ENCODE measurements around the gene AKNA.

The AKNA gene

GRCh38 chr9:114359801-114360200 lies 28.0 kb downstream of the AKNA start:
- Histone ChIP-seq H2AFZ (ENCODE audit: low read length) (no peak overlapping the region), H3K9ac (ENCODE audit: low read length) (no peak overlapping the region), H3K27me3 (replicated peaks; ENCODE audit: insufficient read depth, low read length) (no peaks in the 10 kb centered on the region), H3K9me3 (replicated peaks; ENCODE audit: insufficient read depth, low read length) (no peaks in the 10 kb centered on the region), H3K4me3 (ENCODE audit: low read length) (no peak overlapping the region), H3K4me1 (ENCODE audit: low read length) (peaks cover 16% of the 10 kb centered on the region), H3K79me2 (ENCODE audit: low read length) (peaks cover 68% of the 10 kb centered on the region), H3K27ac (ENCODE audit: low read length) (no peak overlapping the region), H4K20me1 (ENCODE audit: insufficient read depth, low read length) (no peaks in the 10 kb centered on the region), H3K36me3 (replicated peaks; ENCODE audit: insufficient read depth, low read length) (peaks cover 48% of the 10 kb centered on the region), H3K4me2 (ENCODE audit: low read depth, low read length) (no peak overlapping the region), H3F3A (ENCODE audit: insufficient read depth, low read length) (0 out of 2 replicates have a peak, but pooled peaks cover 5% of the 10 kb centered on the region), H3K9me2 (replicated peaks; ENCODE audit: insufficient read depth, low read length) (no peaks in the 10 kb centered on the region)
- TF ChIP-seq EZH2 (optimal IDR thresholded peaks at IDR 0.05; ENCODE audit: low read depth, low read length) (no peak), EZH2phosphoT487 (IDR thresholded peaks at IDR 0.05; ENCODE audit: low read length) (no peak)
- no peak for DNase-seq

GRCh38 chr9:114357911-114358328 lies 29.9 kb downstream of the AKNA start:
- H3K79me2 ChIP-seq (ENCODE audit: low read length): peaks cover 56% of the 10 kb centered on the region
- no peaks in the 10 kb centered on the region for H4K20me1 ChIP-seq (ENCODE audit: insufficient read depth, low read length)
- 0 out of 2 replicates have a peak, but pooled peaks cover 9% of the 10 kb centered on the region for H3F3A ChIP-seq (ENCODE audit: insufficient read depth, low read length)
- no peak for TF ChIP-seq CTCF (IDR thresholded peaks at IDR 0.05; ENCODE audit: low read length)
- no peak for TF ChIP-seq EZH2phosphoT487 (IDR thresholded peaks at IDR 0.05; ENCODE audit: low read length)
- TF ChIP-seq EZH2 (optimal IDR thresholded peaks at IDR 0.05; ENCODE audit: low read depth, low read length): no peak
- H3K4me2 ChIP-seq (ENCODE audit: low read depth, low read length): no peak overlapping the region
- H3K9me2 ChIP-seq (replicated peaks; ENCODE audit: insufficient read depth, low read length): no peaks in the 10 kb centered on the region
- peaks cover 45% of the 10 kb centered on the region for H3K36me3 ChIP-seq (replicated peaks; ENCODE audit: insufficient read depth, low read length)
- H3K27ac ChIP-seq (ENCODE audit: low read length): no peak overlapping the region
- no peak overlapping the region for H3K9ac ChIP-seq (ENCODE audit: low read length)
- DNase-seq: no peak
- H3K4me3 ChIP-seq (ENCODE audit: low read length): no peak overlapping the region
- no peak overlapping the region for H2AFZ ChIP-seq (ENCODE audit: low read length)
- no peaks in the 10 kb centered on the region for H3K27me3 ChIP-seq (replicated peaks; ENCODE audit: insufficient read depth, low read length)
- no peaks in the 10 kb centered on the region for H3K9me3 ChIP-seq (replicated peaks; ENCODE audit: insufficient read depth, low read length)
- no peaks in the 10 kb centered on the region for H3K4me1 ChIP-seq (ENCODE audit: low read length)

GRCh38 chr9:114357360-114357759 lies 30.4 kb downstream of the AKNA start:
- Histone ChIP-seq H3K4me3 (ENCODE audit: low read length) (no peak overlapping the region), H3K4me2 (ENCODE audit: low read depth, low read length) (no peak overlapping the region), H3K79me2 (ENCODE audit: low read length) (peaks cover 50% of the 10 kb centered on the region), H4K20me1 (ENCODE audit: insufficient read depth, low read length) (no peaks in the 10 kb centered on the region), H3F3A (ENCODE audit: insufficient read depth, low read length) (0 out of 2 replicates have a peak, but pooled peaks cover 9% of the 10 kb centered on the region), H3K9ac (ENCODE audit: low read length) (no peak overlapping the region), H3K27ac (ENCODE audit: low read length) (no peak overlapping the region), H3K27me3 (replicated peaks; ENCODE audit: insufficient read depth, low read length) (no peaks in the 10 kb centered on the region), H3K36me3 (replicated peaks; ENCODE audit: insufficient read depth, low read length) (peaks cover 42% of the 10 kb centered on the region), H3K4me1 (ENCODE audit: low read length) (no peaks in the 10 kb centered on the region), H2AFZ (ENCODE audit: low read length) (no peak overlapping the region), H3K9me2 (replicated peaks; ENCODE audit: insufficient read depth, low read length) (no peaks in the 10 kb centered on the region), H3K9me3 (replicated peaks; ENCODE audit: insufficient read depth, low read length) (no peaks in the 10 kb centered on the region)
- TF ChIP-seq EZH2 (optimal IDR thresholded peaks at IDR 0.05; ENCODE audit: low read depth, low read length) (no peak), CTCF (IDR thresholded peaks at IDR 0.05; ENCODE audit: low read length) (no peak), EZH2phosphoT487 (IDR thresholded peaks at IDR 0.05; ENCODE audit: low read length) (no peak)
- DNase-seq: no peak

GRCh38 chr9:114356792-114357191 lies 31.0 kb downstream of the AKNA start:
- Histone ChIP-seq H3K4me1 (ENCODE audit: low read length) (no peaks in the 10 kb centered on the region), H3K27ac (ENCODE audit: low read length) (no peak overlapping the region), H3K9ac (ENCODE audit: low read length) (no peak overlapping the region), H3K4me2 (ENCODE audit: low read depth, low read length) (no peak overlapping the region), H3F3A (ENCODE audit: insufficient read depth, low read length) (0 out of 2 replicates have a peak, but pooled peaks cover 9% of the 10 kb centered on the region), H3K4me3 (ENCODE audit: low read length) (no peak overlapping the region), H4K20me1 (ENCODE audit: insufficient read depth, low read length) (no peaks in the 10 kb centered on the region), H2AFZ (ENCODE audit: low read length) (no peak overlapping the region), H3K9me3 (replicated peaks; ENCODE audit: insufficient read depth, low read length) (no peaks in the 10 kb centered on the region), H3K79me2 (ENCODE audit: low read length) (peaks cover 45% of the 10 kb centered on the region), H3K9me2 (replicated peaks; ENCODE audit: insufficient read depth, low read length) (no peaks in the 10 kb centered on the region), H3K36me3 (replicated peaks; ENCODE audit: insufficient read depth, low read length) (peaks cover 40% of the 10 kb centered on the region), H3K27me3 (replicated peaks; ENCODE audit: insufficient read depth, low read length) (no peaks in the 10 kb centered on the region)
- DNase-seq: no peak
- TF ChIP-seq CTCF (IDR thresholded peaks at IDR 0.05; ENCODE audit: low read length): no peak
- TF ChIP-seq EZH2phosphoT487 (IDR thresholded peaks at IDR 0.05; ENCODE audit: low read length): no peak
- TF ChIP-seq EZH2 (optimal IDR thresholded peaks at IDR 0.05; ENCODE audit: low read depth, low read length): no peak
